Measurements from ENCODE around the gene HSPA14. TPM values are rescaled to one million over a fixed set of nuclear protein-coding genes. Genes with fewer than 3 reads are reported as not detected.
"Not testable (repeated sequence)": the region's sequence is repeated elsewhere in the genome, so short reads cannot be mapped to it uniquely, and the experiment has no call there.

Gene HSPA14
- total RNA-seq, 1 donor from 2014 or later: 24.2 TPM

DNA sequence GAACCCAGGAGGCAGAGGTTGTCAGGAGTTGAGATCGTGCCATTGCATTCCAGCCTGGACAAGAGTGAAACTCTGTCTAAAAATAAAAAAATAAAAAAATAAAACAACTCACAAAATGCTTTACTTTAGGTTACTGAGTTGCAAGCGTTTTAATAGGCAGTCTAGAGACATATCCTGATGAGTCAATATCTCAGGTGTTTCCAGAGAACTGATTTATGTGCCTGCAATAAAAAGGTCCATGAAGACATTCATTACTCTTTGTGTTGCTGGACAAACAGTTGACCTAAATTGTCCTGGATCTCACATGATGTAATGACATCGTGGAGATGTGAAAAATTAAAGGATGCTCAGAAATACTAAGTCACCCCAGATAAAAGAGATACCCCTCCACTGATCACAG, 31.8 kb upstream of the HSPA14 start:
- TF ChIP-seq, protein P1, sequence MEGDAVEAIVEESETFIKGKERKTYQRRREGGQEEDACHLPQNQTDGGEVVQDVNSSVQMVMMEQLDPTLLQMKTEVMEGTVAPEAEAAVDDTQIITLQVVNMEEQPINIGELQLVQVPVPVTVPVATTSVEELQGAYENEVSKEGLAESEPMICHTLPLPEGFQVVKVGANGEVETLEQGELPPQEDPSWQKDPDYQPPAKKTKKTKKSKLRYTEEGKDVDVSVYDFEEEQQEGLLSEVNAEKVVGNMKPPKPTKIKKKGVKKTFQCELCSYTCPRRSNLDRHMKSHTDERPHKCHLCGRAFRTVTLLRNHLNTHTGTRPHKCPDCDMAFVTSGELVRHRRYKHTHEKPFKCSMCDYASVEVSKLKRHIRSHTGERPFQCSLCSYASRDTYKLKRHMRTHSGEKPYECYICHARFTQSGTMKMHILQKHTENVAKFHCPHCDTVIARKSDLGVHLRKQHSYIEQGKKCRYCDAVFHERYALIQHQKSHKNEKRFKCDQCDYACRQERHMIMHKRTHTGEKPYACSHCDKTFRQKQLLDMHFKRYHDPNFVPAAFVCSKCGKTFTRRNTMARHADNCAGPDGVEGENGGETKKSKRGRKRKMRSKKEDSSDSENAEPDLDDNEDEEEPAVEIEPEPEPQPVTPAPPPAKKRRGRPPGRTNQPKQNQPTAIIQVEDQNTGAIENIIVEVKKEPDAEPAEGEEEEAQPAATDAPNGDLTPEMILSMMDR (conservative IDR thresholded peaks at IDR 0.05): no peak
- Mint-ChIP-seq H3K27ac (ENCODE audit: unreplicated experiment) (no peak overlapping the region), H3K4me1 (no peaks in the 10 kb centered on the region), H3K36me3 (ENCODE audit: low read depth) (no peaks in the 10 kb centered on the region), H3K4me3 (no peak overlapping the region), H3K27me3 (ENCODE audit: low read depth) (peaks cover 11% of the 10 kb centered on the region), H3K9me3 (no peaks in the 10 kb centered on the region)
- no peak for DNase-seq (ENCODE audit: low read depth, low spot score)

DNA sequence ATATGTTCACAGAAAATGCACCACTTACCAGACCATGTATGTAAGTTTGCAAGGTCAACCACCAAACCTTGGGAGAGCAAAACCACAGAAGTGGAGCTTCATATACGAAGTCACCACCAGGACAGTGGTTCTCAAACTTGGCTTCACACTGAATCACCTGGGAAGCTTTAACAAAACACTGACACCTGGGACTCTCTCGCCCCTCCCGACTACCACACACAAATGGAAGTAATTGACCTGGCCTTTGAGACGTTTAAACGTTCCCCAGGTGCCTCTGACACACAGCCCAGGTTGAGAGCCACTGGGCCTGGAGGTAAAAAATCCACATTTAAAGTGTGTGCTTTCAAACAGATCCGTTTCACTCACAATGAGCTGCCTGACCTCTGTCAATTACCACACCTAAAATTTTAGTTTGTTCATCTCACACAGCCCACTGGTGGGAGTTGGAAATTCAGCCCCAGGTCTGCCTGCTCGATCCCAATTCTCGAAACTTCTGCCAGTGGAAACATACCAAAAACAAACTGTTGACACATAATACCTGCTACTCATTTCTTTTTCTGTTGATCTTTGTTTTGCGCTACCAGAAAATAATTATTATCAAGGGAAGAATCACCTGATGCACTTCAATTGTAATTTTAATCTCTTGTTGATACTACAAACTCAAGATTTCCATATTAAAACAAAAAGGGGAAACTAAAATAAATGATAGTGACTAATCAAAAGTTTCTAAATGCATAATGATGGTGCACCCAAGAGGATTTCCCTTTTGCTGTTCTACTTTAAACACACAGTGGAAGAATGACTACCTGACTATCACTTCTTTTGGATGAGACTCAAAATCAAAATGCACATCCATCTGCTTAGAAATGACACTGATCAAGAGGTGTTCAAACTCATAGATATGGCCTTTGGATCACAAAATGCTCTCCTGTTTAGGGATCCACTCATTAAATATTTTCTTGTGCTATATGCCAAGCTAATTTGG, 26.8 kb upstream of the HSPA14 start:
- Mint-ChIP-seq H3K4me1 (no peaks in the 10 kb centered on the region), H3K4me3 (no peak overlapping the region), H3K27me3 (ENCODE audit: low read depth) (peaks cover 6% of the 10 kb centered on the region), H3K27ac (ENCODE audit: unreplicated experiment) (no peak overlapping the region), H3K9me3 (no peaks in the 10 kb centered on the region), H3K36me3 (ENCODE audit: low read depth) (no peaks in the 10 kb centered on the region)
- DNase-seq (ENCODE audit: low read depth, low spot score): no peak
- TF ChIP-seq, protein P1 (conservative IDR thresholded peaks at IDR 0.05): no peak

DNA sequence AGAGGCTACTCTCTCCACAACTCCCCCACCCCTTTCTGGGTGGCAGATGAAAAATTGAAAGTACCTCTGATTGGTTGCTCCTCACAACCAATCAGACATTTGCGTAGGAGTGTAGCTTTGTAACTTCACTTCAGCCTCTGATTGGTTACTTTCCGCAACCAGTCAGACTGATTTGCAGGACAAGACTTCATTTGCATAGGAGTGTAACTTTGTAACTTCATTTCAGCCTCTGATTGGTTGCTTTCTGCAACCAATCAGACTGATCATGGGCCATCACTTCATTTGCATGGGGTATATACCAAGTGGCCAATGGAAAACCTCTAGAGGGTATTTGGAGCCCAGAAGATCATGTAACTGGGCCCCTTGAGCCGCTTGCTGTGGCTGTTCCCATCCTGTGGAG, 25.8 kb upstream of the HSPA14 start:
- Mint-ChIP-seq H3K27me3 (ENCODE audit: low read depth) (no peaks in the 10 kb centered on the region), H3K4me1 (no peaks in the 10 kb centered on the region), H3K9me3 (no peaks in the 10 kb centered on the region), H3K4me3 (no peak overlapping the region), H3K27ac (ENCODE audit: unreplicated experiment) (no peak overlapping the region), H3K36me3 (ENCODE audit: low read depth) (no peaks in the 10 kb centered on the region)
- DNase-seq (ENCODE audit: low read depth, low spot score): no peak
- TF ChIP-seq, protein P1 (conservative IDR thresholded peaks at IDR 0.05): no peak

DNA sequence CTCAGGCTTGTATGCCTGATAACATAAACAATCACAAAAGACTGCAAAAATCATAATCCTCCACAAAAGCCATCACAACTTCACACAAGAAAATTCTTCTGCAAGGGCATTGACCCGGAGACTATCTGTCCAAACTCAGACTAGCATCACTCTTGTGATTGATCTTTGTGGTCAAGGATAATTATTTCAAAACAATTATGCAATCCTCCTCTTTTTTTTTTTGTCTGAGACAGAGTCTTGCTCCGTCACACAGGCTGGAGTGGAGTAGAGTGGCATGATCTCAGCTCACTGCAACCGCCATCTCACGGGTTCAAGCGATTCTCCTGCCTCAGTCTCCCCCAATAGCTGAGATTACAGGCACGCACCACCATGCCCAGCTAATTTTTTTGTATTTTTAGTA, 22.4 kb upstream of the HSPA14 start:
- H3K27ac Mint-ChIP-seq (ENCODE audit: unreplicated experiment): no peak overlapping the region
- no peaks in the 10 kb centered on the region for H3K27me3 Mint-ChIP-seq (ENCODE audit: low read depth)
- no peaks in the 10 kb centered on the region for H3K9me3 Mint-ChIP-seq
- no peak for DNase-seq (ENCODE audit: low read depth, low spot score)
- TF ChIP-seq, protein P1 (conservative IDR thresholded peaks at IDR 0.05): no peak
- H3K4me1 Mint-ChIP-seq: no peaks in the 10 kb centered on the region
- no peak overlapping the region for H3K4me3 Mint-ChIP-seq
- no peaks in the 10 kb centered on the region for H3K36me3 Mint-ChIP-seq (ENCODE audit: low read depth)

DNA sequence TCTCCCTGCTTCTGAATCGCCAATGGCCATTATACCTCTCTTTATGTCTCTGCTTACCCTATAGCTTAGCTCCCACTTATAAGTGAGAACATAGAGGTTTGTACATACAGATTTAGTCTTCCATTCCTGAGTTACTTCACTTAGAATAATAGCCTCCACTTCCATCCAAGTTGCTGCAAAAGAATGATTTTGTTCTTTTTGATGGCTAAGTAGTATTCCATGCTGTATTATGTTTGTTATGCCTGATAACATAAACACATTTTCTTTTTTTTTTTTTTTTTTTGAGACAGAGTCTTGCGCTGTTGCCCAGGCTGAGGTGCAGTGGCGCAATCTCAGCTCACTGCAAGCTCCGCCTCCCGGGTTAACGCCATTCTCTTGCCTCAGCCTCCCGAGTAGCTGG, 21.4 kb upstream of the HSPA14 start:
- H3K27ac Mint-ChIP-seq (ENCODE audit: unreplicated experiment); H3K27me3 Mint-ChIP-seq (ENCODE audit: low read depth); DNase-seq (ENCODE audit: low read depth, low spot score); H3K36me3 Mint-ChIP-seq (ENCODE audit: low read depth); H3K4me1 Mint-ChIP-seq; H3K4me3 Mint-ChIP-seq; H3K9me3 Mint-ChIP-seq: not testable (repeated sequence)

All from neural crest cell (in vitro differentiated cells).